Neural cell (in vitro differentiated cells): Measurements from ENCODE around the gene MEN1. TPM values are rescaled to one million over a fixed set of nuclear protein-coding genes. Genes with fewer than 3 reads are reported as not detected.

Experiments used
- H2AFZ ChIP-seq: fragments of 200-600, 300-800 bp; sonication (generic), shearing (Covaris generic); 2 replicates; pipeline ENCODE4 v1.6.0; 2014; ENCODE audit warnings: low read depth, mild to moderate bottlenecking, antibody characterized with exemption, low read length, moderate library complexity
- H3F3A ChIP-seq: fragments of 200-600 bp; shearing (Covaris generic); 2 replicates; pipeline ENCODE4 v1.6.1; 2016; ENCODE audit warnings: mild to moderate bottlenecking, moderate library complexity, mixed read lengths, antibody characterized with exemption, low read length; ENCODE audit not compliant: insufficient read depth, poor library complexity, severe bottlenecking
- H3K27ac ChIP-seq: fragments of 200-600, 300-800 bp; sonication (generic), shearing (Covaris generic); 2 replicates; pipeline ENCODE4 v1.5.1; 2014; ENCODE audit warnings: mild to moderate bottlenecking, low read length, moderate library complexity
- H3K27me3 ChIP-seq: fragments of 300-800, 200-600 bp; sonication (generic), shearing (Covaris generic); 2 replicates; pipeline ENCODE4 v1.6.0; 2014; ENCODE audit warnings: mild to moderate bottlenecking, low read depth, low read length, moderate library complexity; ENCODE audit not compliant: insufficient read depth
- H3K36me3 ChIP-seq: fragments of 300-800, 200-600 bp; sonication (generic), shearing (Covaris generic); 2 replicates; pipeline ENCODE4 v1.5.1; 2014; ENCODE audit warnings: mild to moderate bottlenecking, antibody characterized with exemption, low read length, moderate library complexity; ENCODE audit not compliant: insufficient read depth
- H3K4me2 ChIP-seq: fragments of 300-800, 200-600 bp; sonication (generic), shearing (Covaris generic); 2 replicates; pipeline ENCODE4 v1.6.0; 2014; ENCODE audit warnings: mild to moderate bottlenecking, low read length
- H3K4me3 ChIP-seq: fragments of 300-800, 200-600 bp; sonication (generic), shearing (Covaris generic); 2 replicates; pipeline ENCODE4 v1.5.1; 2014; ENCODE audit warnings: mild to moderate bottlenecking, low read length, moderate library complexity
- H3K79me2 ChIP-seq: fragments of 200-600 bp; shearing (Covaris generic); replicated peaks from 2 replicates; pipeline ENCODE4 v1.6.0; 2014; ENCODE audit warnings: mild to moderate bottlenecking, low read length, moderate library complexity; ENCODE audit not compliant: insufficient read depth
- H3K9ac ChIP-seq: fragments of 300-800, 200-600 bp; sonication (generic), shearing (Covaris generic); 2 replicates; pipeline ENCODE4 v1.6.1; 2016; ENCODE audit warnings: mild to moderate bottlenecking, low read length, mixed read lengths
- H3K9me2 ChIP-seq: fragments of 200-600 bp; shearing (Covaris generic); 2 replicates; pipeline ENCODE4 v1.6.1; 2016; ENCODE audit warnings: mild to moderate bottlenecking, low read length, mixed read lengths; ENCODE audit not compliant: insufficient read depth
- H3K9me3 ChIP-seq: fragments of 200-600, 300-800 bp; sonication (generic), shearing (Covaris generic); 2 replicates; pipeline ENCODE4 v1.6.1; 2016; ENCODE audit warnings: mild to moderate bottlenecking, mixed run types, low read length, moderate library complexity, mixed read lengths
- H4K20me1 ChIP-seq: fragments of 200-600 bp; shearing (Covaris generic); 2 replicates; pipeline ENCODE4 v1.6.1; 2016; ENCODE audit warnings: mild to moderate bottlenecking, mixed run types; ENCODE audit not compliant: insufficient read depth
- EP300 ChIP-seq: fragments of 450-650 bp; conservative IDR thresholded peaks from 2 replicates; pipeline ENCODE4 v1.6.1; 2014; ENCODE audit warnings: antibody characterized with exemption, mild to moderate bottlenecking, moderate library complexity; ENCODE audit not compliant: poor library complexity, severe bottlenecking
- EZH2 ChIP-seq: fragments of 200-600, 300-800 bp; shearing (Covaris generic), sonication (generic); IDR thresholded peaks from 2 replicates; pipeline ENCODE4 v1.6.1; 2014; ENCODE audit warnings: antibody characterized with exemption, low read length, borderline replicate concordance, mild to moderate bottlenecking; ENCODE audit not compliant: insufficient read depth, poor library complexity, severe bottlenecking
- MXI1 ChIP-seq: fragments of 450-650 bp; conservative IDR thresholded peaks from 2 replicates; pipeline ENCODE4 v1.6.1; 2014; ENCODE audit warnings: antibody characterized with exemption, mild to moderate bottlenecking; ENCODE audit not compliant: poor library complexity, severe bottlenecking
- POLR2AphosphoS5 ChIP-seq: IDR thresholded peaks from 2 replicates; pipeline ENCODE4 v1.6.1; 2012
- RAD21 ChIP-seq: fragments of 450-650 bp; conservative IDR thresholded peaks from 2 replicates; pipeline ENCODE4 v1.6.1; 2014; ENCODE audit warnings: antibody characterized with exemption, mild to moderate bottlenecking, moderate library complexity
- SMC3 ChIP-seq: fragments of 450-650 bp; conservative IDR thresholded peaks from 2 replicates; pipeline ENCODE4 v1.6.1; 2014; ENCODE audit warnings: antibody characterized with exemption, mild to moderate bottlenecking, moderate library complexity; ENCODE audit not compliant: poor library complexity
- TAF1 ChIP-seq: IDR thresholded peaks from 2 replicates; pipeline ENCODE4 v1.6.1; 2012; ENCODE audit warnings: low read depth
- polyA minus RNA-seq: library from RNA; depleted of rRNA, polyadenylated mRNA; stranded (reverse); fragments of >200 nt; gene quantifications from 2 replicates; pipeline ENCODE4 v1.2.3, GENCODE V29; 2014
- polyA plus RNA-seq: library from polyadenylated mRNA; depleted of rRNA; stranded (reverse); fragments of >200 nt; gene quantifications from 2 replicates; pipeline ENCODE4 v1.2.3, GENCODE V29; 2014
- TF ChIP-seq, protein P1 (sequence below): IDR thresholded peaks from 2 replicates; pipeline ENCODE4 v1.6.1; 2012; ENCODE audit warnings: borderline replicate concordance
- TF ChIP-seq, protein P2 (sequence below): fragments of 450-650 bp; IDR thresholded peaks from 2 replicates; pipeline ENCODE4 v1.5.1; 2014; ENCODE audit warnings: antibody characterized with exemption, mild to moderate bottlenecking, moderate library complexity; ENCODE audit not compliant: poor library complexity, severe bottlenecking

MEN1 gene
- polyA plus RNA-seq (16.8 and 20.2 TPM in 2 replicates), polyA minus RNA-seq (23.0 and 32.6 TPM in 2 replicates)

DNA sequence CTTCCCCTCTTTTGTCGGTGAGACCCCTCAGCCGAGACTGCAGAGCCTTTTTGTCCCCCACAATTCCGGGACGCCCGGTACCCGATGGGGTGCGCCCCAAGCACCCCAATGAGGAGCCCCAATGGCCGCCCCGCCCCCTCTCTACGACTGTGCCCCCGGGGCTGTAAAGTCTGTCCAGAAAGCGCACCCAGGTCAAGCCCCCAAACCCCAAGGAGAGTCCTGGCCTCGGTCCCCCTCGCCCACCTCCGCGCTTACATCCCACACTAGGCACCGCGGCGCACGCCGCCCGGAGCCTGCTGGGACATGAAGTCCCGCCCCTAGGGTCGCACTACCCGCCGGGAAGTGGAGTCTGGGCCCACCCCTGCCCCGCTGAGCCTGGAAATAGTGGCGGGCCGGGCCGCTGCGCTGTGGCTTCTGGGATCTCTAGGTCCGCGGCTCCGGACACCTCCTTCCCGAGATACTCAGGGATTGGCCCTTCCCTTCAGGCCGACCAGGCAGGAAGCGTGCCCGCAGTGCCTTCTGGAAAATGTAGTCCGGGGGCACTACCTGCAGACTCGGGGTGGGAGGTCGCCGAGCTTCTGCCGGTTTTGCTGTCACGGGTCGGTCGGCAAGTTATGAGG is at the start of gene MEN1:
MEN1 (minus strand) TSS at position 281 of the 620 bp plus-strand sequence. CDS start 442 bp downstream, outside the sequence.
- peak within 1 kb of the TSS; percentile 67 for H3K27ac ChIP-seq
- no peaks in the 10 kb centered on the region for H3K9me3 ChIP-seq
- H3K36me3 ChIP-seq = peaks cover 4% of the 10 kb centered on the region

DNA sequence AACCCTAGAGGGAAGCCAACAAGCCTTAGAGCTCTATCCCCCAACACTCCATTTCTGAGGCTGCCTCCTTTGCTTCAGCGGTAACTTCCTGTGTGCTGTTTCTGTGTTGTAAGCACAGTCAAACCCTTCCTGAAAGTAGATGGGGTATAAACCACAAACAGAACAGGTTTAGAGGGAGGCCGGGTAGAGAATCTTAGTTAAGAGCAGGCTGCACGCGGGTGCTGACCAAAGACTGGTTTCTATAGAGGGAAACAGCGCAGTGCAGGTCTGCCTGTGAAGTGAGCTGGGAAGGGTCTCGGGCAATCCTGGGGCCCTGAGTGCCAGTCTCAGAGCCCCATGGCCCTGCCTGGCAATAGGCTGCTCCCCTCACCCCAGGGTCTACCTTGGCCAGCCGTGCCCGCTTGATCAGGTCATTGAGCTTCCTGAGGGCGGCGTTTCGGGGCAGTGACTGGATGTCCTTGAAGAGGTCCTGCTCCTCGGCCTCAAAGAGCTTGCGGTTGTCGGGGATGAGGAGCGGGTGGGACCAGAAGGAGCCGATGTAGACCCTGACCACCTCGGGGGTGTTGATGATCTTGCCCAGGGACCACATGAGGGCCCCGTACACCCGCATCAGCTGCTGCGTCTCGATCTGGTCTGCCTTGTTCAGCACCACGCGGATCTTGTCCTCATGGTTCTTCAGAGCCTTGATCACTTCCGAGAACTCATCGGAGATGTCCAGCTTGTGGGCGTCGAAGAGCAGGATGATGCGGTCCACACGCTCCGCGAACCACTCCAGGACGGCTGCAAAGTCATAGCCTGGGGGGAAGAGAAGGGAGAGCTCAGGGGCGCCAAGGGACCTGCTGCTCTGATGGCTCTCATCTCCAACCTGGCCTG is 49.4 kb upstream of the MEN1 start:
- Histone ChIP-seq H4K20me1 (no peaks in the 10 kb centered on the region), H3K27me3 (no peaks in the 10 kb centered on the region), H3K9ac (no peak overlapping the region), H3K4me2 (no peak overlapping the region), H3K36me3 (no peaks in the 10 kb centered on the region), H3K79me2 (no peaks in the 10 kb centered on the region), H3K27ac (no peak overlapping the region), H2AFZ (no peak overlapping the region), H3K4me3 (no peak overlapping the region), H3K9me2 (no peaks in the 10 kb centered on the region), H3K9me3 (no peaks in the 10 kb centered on the region), H3F3A (no peaks in the 10 kb centered on the region)
- TF ChIP-seq TAF1 (no peak), EZH2 (no peak), POLR2AphosphoS5 (no peak), MXI1 (no peak), EP300 (no peak), RAD21 (no peak), SMC3 (no peak)
- TF ChIP-seq, protein P1, sequence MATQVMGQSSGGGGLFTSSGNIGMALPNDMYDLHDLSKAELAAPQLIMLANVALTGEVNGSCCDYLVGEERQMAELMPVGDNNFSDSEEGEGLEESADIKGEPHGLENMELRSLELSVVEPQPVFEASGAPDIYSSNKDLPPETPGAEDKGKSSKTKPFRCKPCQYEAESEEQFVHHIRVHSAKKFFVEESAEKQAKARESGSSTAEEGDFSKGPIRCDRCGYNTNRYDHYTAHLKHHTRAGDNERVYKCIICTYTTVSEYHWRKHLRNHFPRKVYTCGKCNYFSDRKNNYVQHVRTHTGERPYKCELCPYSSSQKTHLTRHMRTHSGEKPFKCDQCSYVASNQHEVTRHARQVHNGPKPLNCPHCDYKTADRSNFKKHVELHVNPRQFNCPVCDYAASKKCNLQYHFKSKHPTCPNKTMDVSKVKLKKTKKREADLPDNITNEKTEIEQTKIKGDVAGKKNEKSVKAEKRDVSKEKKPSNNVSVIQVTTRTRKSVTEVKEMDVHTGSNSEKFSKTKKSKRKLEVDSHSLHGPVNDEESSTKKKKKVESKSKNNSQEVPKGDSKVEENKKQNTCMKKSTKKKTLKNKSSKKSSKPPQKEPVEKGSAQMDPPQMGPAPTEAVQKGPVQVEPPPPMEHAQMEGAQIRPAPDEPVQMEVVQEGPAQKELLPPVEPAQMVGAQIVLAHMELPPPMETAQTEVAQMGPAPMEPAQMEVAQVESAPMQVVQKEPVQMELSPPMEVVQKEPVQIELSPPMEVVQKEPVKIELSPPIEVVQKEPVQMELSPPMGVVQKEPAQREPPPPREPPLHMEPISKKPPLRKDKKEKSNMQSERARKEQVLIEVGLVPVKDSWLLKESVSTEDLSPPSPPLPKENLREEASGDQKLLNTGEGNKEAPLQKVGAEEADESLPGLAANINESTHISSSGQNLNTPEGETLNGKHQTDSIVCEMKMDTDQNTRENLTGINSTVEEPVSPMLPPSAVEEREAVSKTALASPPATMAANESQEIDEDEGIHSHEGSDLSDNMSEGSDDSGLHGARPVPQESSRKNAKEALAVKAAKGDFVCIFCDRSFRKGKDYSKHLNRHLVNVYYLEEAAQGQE = no peak

More for the DNA sequence above, at the start of gene MEN1:
- peaks cover 8% of the 10 kb centered on the region for H3K79me2 ChIP-seq
- H3K4me2 ChIP-seq = peak within 1 kb of the TSS; percentile 95
- peak within 1 kb of the TSS; percentile 30 for H2AFZ ChIP-seq
- H3F3A ChIP-seq = no peaks in the 10 kb centered on the region
- no peaks in the 10 kb centered on the region for H3K27me3 ChIP-seq
- TF ChIP-seq RAD21 (peak; percentile 29), SMC3 (peak; percentile 39), TAF1 (no peak), EZH2 (no peak), MXI1 (peak; percentile 84), EP300 (no peak), POLR2AphosphoS5 (peak; percentile 92)
- TF ChIP-seq, protein P2, sequence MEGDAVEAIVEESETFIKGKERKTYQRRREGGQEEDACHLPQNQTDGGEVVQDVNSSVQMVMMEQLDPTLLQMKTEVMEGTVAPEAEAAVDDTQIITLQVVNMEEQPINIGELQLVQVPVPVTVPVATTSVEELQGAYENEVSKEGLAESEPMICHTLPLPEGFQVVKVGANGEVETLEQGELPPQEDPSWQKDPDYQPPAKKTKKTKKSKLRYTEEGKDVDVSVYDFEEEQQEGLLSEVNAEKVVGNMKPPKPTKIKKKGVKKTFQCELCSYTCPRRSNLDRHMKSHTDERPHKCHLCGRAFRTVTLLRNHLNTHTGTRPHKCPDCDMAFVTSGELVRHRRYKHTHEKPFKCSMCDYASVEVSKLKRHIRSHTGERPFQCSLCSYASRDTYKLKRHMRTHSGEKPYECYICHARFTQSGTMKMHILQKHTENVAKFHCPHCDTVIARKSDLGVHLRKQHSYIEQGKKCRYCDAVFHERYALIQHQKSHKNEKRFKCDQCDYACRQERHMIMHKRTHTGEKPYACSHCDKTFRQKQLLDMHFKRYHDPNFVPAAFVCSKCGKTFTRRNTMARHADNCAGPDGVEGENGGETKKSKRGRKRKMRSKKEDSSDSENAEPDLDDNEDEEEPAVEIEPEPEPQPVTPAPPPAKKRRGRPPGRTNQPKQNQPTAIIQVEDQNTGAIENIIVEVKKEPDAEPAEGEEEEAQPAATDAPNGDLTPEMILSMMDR = peak; percentile 20
- TF ChIP-seq, protein P1 = no peak
- H3K4me3 ChIP-seq = peak within 1 kb of the TSS; percentile 82
- H3K9ac ChIP-seq = peak within 1 kb of the TSS; percentile 85
- no peaks in the 10 kb centered on the region for H3K9me2 ChIP-seq
- no peaks in the 10 kb centered on the region for H4K20me1 ChIP-seq
